HG03045 (cell line): ENCODE data around the gene MYO1D.
"Not testable (repeated sequence)": the region's sequence is repeated elsewhere in the genome, so short reads cannot be mapped to it uniquely, and the experiment has no call there.

Experiments used
- ATAC-seq: cut with Tn5 transposase; IDR thresholded peaks from one replicate; pipeline ENCODE4 v1.9.1; 2021; ENCODE audit warnings: mild to moderate bottlenecking, moderate library complexity; ENCODE audit not compliant: unreplicated experiment

Gene MYO1D

GRCh38 chr17:32693194-32693897 is 183.6 kb downstream of the MYO1D start:
- no peak for ATAC-seq

- no peak for ATAC-seq
Measured at GRCh38 chr17:32692179-32692578, 184.7 kb downstream of the MYO1D start.

- no peak for ATAC-seq
Measured at GRCh38 chr17:32689348-32689747, 187.6 kb downstream of the MYO1D start.

GRCh38 chr17:32688221-32688620 is 188.7 kb downstream of the MYO1D start:
- ATAC-seq: no peak

GRCh38 chr17:32684087-32684958 is 192.6 kb downstream of the MYO1D start:
- ATAC-seq: no peak

- ATAC-seq: no peak
Measured at GRCh38 chr17:32673964-32674363, 203.0 kb downstream of the MYO1D start.

GRCh38 chr17:32672711-32673110 is 204.2 kb downstream of the MYO1D start:
- ATAC-seq: no peak

- no peak for ATAC-seq
Measured at GRCh38 chr17:32671896-32672295, 205.0 kb downstream of the MYO1D start.

GRCh38 chr17:32664936-32665583 is 211.9 kb downstream of the MYO1D start:
- ATAC-seq: no peak

GRCh38 chr17:32660496-32660985 is 216.4 kb downstream of the MYO1D start:
- ATAC-seq: no peak

- no peak for ATAC-seq
Measured at GRCh38 chr17:32659419-32659842, 217.5 kb downstream of the MYO1D start.

GRCh38 chr17:32658470-32659418 is 218.2 kb downstream of the MYO1D start:
- ATAC-seq: no peak

GRCh38 chr17:32656886-32657285 is 220.0 kb downstream of the MYO1D start:
- ATAC-seq: no peak

GRCh38 chr17:32654324-32654723 is 222.6 kb downstream of the MYO1D start:
- ATAC-seq: no peak

GRCh38 chr17:32651084-32651483 is 225.8 kb downstream of the MYO1D start:
- no peak for ATAC-seq

- no peak for ATAC-seq
Measured at GRCh38 chr17:32648450-32648849, 228.5 kb downstream of the MYO1D start.

- ATAC-seq: no peak
Measured at GRCh38 chr17:32646941-32647340, 230.0 kb downstream of the MYO1D start.

GRCh38 chr17:32641514-32641913 is 235.4 kb downstream of the MYO1D start:
- ATAC-seq: not testable (repeated sequence)

- no peak for ATAC-seq
Measured at GRCh38 chr17:32636598-32637218, 240.2 kb downstream of the MYO1D start.

- ATAC-seq: no peak
Measured at GRCh38 chr17:32634167-32634566, 242.8 kb downstream of the MYO1D start.
